GM18519 (cell line): ENCODE results near the gene UGT1A6.
"Not testable (repeated sequence)": the region's sequence is repeated elsewhere in the genome, so short reads cannot be mapped to it uniquely, and the experiment has no call there.

ENCODE experiments used
- ATAC-seq: cut with Tn5 transposase; IDR thresholded peaks from one replicate; pipeline ENCODE4 v1.9.1; 2021; ENCODE audit warnings: mild to moderate bottlenecking, moderate library complexity; ENCODE audit not compliant: unreplicated experiment, low FRiP score

The UGT1A6 gene

GRCh38 chr2:233692648-233693047 is at the start of gene UGT1A6:
Gene UGT1A6 (plus strand): TSS chr2:233692890. CDS start chr2:233693005, 115 bp downstream.
- ATAC-seq: no peak

GRCh38 chr2:233643128-233643527 is 49.6 kb upstream of the UGT1A6 start:
- ATAC-seq: no peak

- ATAC-seq: not testable (repeated sequence)
Observed at GRCh38 chr2:233646033-233646432, 46.7 kb upstream of the UGT1A6 start.

- ATAC-seq: no peak
Observed at GRCh38 chr2:233650981-233651380, 41.7 kb upstream of the UGT1A6 start.

GRCh38 chr2:233651430-233651829 is 41.3 kb upstream of the UGT1A6 start:
- ATAC-seq: no peak

- ATAC-seq: no peak
Observed at GRCh38 chr2:233654501-233654900, 38.2 kb upstream of the UGT1A6 start.

GRCh38 chr2:233655043-233655442 is 37.6 kb upstream of the UGT1A6 start:
- no peak for ATAC-seq

- not testable (repeated sequence) for ATAC-seq
Observed at GRCh38 chr2:233655943-233656342, 36.7 kb upstream of the UGT1A6 start.

- ATAC-seq: no peak
Observed at GRCh38 chr2:233656443-233656842, 36.2 kb upstream of the UGT1A6 start.

- ATAC-seq: no peak
Observed at GRCh38 chr2:233658610-233659009, 34.1 kb upstream of the UGT1A6 start.

GRCh38 chr2:233663911-233664310 is 28.8 kb upstream of the UGT1A6 start:
- no peak for ATAC-seq

- no peak for ATAC-seq
Observed at GRCh38 chr2:233668605-233669260, 24.0 kb upstream of the UGT1A6 start.

GRCh38 chr2:233671290-233672161 is 21.2 kb upstream of the UGT1A6 start, which contains the start of gene UGT1A9:
Gene UGT1A9 (plus strand): TSS chr2:233671898. CDS start chr2:233671935, 37 bp downstream.
- ATAC-seq: no peak

GRCh38 chr2:233672886-233673285 is 19.8 kb upstream of the UGT1A6 start:
- ATAC-seq: no peak

- ATAC-seq: no peak
Observed at GRCh38 chr2:233673896-233674295, 18.8 kb upstream of the UGT1A6 start.

GRCh38 chr2:233674314-233674713 is 18.4 kb upstream of the UGT1A6 start:
- ATAC-seq: no peak

GRCh38 chr2:233674995-233675394 is 17.7 kb upstream of the UGT1A6 start:
- no peak for ATAC-seq

- no peak for ATAC-seq
Observed at GRCh38 chr2:233676046-233676445, 16.6 kb upstream of the UGT1A6 start.

- ATAC-seq: no peak
Observed at GRCh38 chr2:233679196-233679595, 13.5 kb upstream of the UGT1A6 start.

GRCh38 chr2:233680361-233681045 is 12.2 kb upstream of the UGT1A6 start:
- ATAC-seq: no peak

GRCh38 chr2:233681521-233682099 is 11.1 kb upstream of the UGT1A6 start, which contains the start of gene UGT1A7:
Gene UGT1A7 (plus strand): TSS chr2:233681901. CDS start chr2:233681938, 37 bp downstream.
- ATAC-seq: no peak
